Cardiac muscle cell (in vitro differentiated cells and primary cell): ENCODE results near the gene USP16. TPM values are rescaled to one million over a fixed set of nuclear protein-coding genes. Genes with fewer than 3 reads are reported as not detected.

ENCODE experiments used
- DNase-seq, 2 donors: peaks; one replicate each; pipeline versions ENCODE4 v3.0.0 to v3.0.0-alpha.2; 2010 to 2017; ENCODE audit warnings: low read depth in 1 of 2, low spot score in 1 of 2
- H3K27ac ChIP-seq: fragments of 200-600 bp; sonication (generic); 2 replicates; pipeline ENCODE4 v1.5.1; 2016
- H3K27me3 ChIP-seq: fragments of 200-600 bp; sonication (generic); 2 replicates; pipeline ENCODE4 v1.6.0; 2016; ENCODE audit warnings: control low read depth
- H3K36me3 ChIP-seq: fragments of 200-600 bp; sonication (generic); 2 replicates; pipeline ENCODE4 v1.5.1; 2016; ENCODE audit warnings: control low read depth
- H3K4me1 ChIP-seq: fragments of 200-600 bp; sonication (generic); 2 replicates; pipeline ENCODE4 v1.8.1; 2017; ENCODE audit warnings: low read depth, mild to moderate bottlenecking, mixed run types
- H3K4me3 ChIP-seq: fragments of 200-600 bp; sonication (generic); 2 replicates; pipeline ENCODE4 v1.5.1; 2016; ENCODE audit warnings: mild to moderate bottlenecking
- H3K9me3 ChIP-seq: fragments of 200-600 bp; sonication (generic); 2 replicates; pipeline ENCODE4 v1.5.1; 2017; ENCODE audit warnings: low read depth, mild to moderate bottlenecking, control low read depth
- CTCF ChIP-seq: IDR thresholded peaks from 2 replicates; pipeline ENCODE4 v1.5.1; 2012; ENCODE audit warnings: low read depth, mild to moderate bottlenecking, low read length
- polyA plus RNA-seq: library from polyadenylated mRNA; unstranded; fragments of >200 nt; fragmentation: Nextera tagmentation; extraction: Ambion mirVana; gene quantifications from 2 replicates; pipeline ENCODE4 v1.2.1, GENCODE V29; 2016
- total RNA-seq: library from RNA; depleted of rRNA; stranded (reverse); fragments of >200 nt; gene quantifications from 2 replicates; pipeline ENCODE4 v1.2.3, GENCODE V29; 2016

USP16 gene
- total and polyA plus RNA-seq, 2 experiments from 2014 or later: 11.5 to 28.1 TPM

GRCh38 chr21:29034678-29035077 is 10.2 kb downstream of the USP16 start:
- Histone ChIP-seq H3K4me1 (no peaks in the 10 kb centered on the region), H3K36me3 (peaks cover 55% of the 10 kb centered on the region), H3K27ac (no peak overlapping the region), H3K4me3 (no peak overlapping the region), H3K9me3 (no peaks in the 10 kb centered on the region), H3K27me3 (no peaks in the 10 kb centered on the region)
- TF ChIP-seq CTCF: no peak
- DNase-seq: no peak

- Histone ChIP-seq H3K9me3 (no peaks in the 10 kb centered on the region), H3K4me3 (no peak overlapping the region), H3K4me1 (no peaks in the 10 kb centered on the region), H3K27me3 (no peaks in the 10 kb centered on the region), H3K27ac (no peak overlapping the region), H3K36me3 (peaks cover 70% of the 10 kb centered on the region)
- no peak for DNase-seq
- no peak for TF ChIP-seq CTCF
Measured at GRCh38 chr21:29052224-29052623, 27.8 kb downstream of the USP16 start.

- H3K27me3 ChIP-seq: no peaks in the 10 kb centered on the region
- peaks cover 71% of the 10 kb centered on the region for H3K36me3 ChIP-seq
- no peak overlapping the region for H3K4me3 ChIP-seq
- H3K9me3 ChIP-seq: no peaks in the 10 kb centered on the region
- H3K4me1 ChIP-seq: no peaks in the 10 kb centered on the region
- H3K27ac ChIP-seq: peak overlapping the region; percentile 37
- no peak for TF ChIP-seq CTCF
- DNase-seq: no peak
Measured at GRCh38 chr21:29053011-29053553, 28.6 kb downstream of the USP16 start.

GRCh38 chr21:29053656-29054055 is 29.2 kb downstream of the USP16 start:
- DNase-seq: no peak
- no peaks in the 10 kb centered on the region for H3K27me3 ChIP-seq
- TF ChIP-seq CTCF: no peak
- H3K27ac ChIP-seq: peak overlapping the region; percentile 37
- no peaks in the 10 kb centered on the region for H3K9me3 ChIP-seq
- H3K4me1 ChIP-seq: no peaks in the 10 kb centered on the region
- no peak overlapping the region for H3K4me3 ChIP-seq
- peaks cover 70% of the 10 kb centered on the region for H3K36me3 ChIP-seq

GRCh38 chr21:29055080-29055479 is 30.6 kb downstream of the USP16 start:
- no peaks in the 10 kb centered on the region for H3K9me3 ChIP-seq
- H3K27ac ChIP-seq: peak overlapping the region; percentile 43
- H3K27me3 ChIP-seq: no peaks in the 10 kb centered on the region
- no peak for TF ChIP-seq CTCF
- H3K36me3 ChIP-seq: peaks cover 68% of the 10 kb centered on the region
- H3K4me3 ChIP-seq: no peak overlapping the region
- no peaks in the 10 kb centered on the region for H3K4me1 ChIP-seq
- DNase-seq: no peak

GRCh38 chr21:29056005-29056404 is 31.5 kb downstream of the USP16 start:
- Histone ChIP-seq H3K9me3 (no peaks in the 10 kb centered on the region), H3K27ac (no peak overlapping the region), H3K36me3 (peaks cover 73% of the 10 kb centered on the region), H3K4me1 (no peaks in the 10 kb centered on the region), H3K27me3 (no peaks in the 10 kb centered on the region), H3K4me3 (no peak overlapping the region)
- no peak for TF ChIP-seq CTCF
- DNase-seq: no peak
